ENCODE measurements around the gene CRYGS.

GRCh38 chr3:186569779-186570095 lies 25.6 kb upstream of the CRYGS start:
- TF ChIP-seq RAD21 (conservative IDR thresholded peaks at IDR 0.05 in 1 of 2, IDR thresholded peaks at IDR 0.05 in 1 of 2), result no peak
- TF ChIP-seq CTCF (IDR thresholded peaks at IDR 0.05), result no peak
- TF ChIP-seq ELK1 (IDR thresholded peaks at IDR 0.05; ENCODE audit: low read depth, low read length), result no peak

Measured in A549 (cell line).